ENCODE results near the gene KCMF1.
"Not testable (repeated sequence)": the region's sequence is repeated elsewhere in the genome, so short reads cannot be mapped to it uniquely, and the experiment has no call there.

The KCMF1 gene

GRCh38 chr2:84970868-84971509 is at the start of gene KCMF1:
Gene KCMF1 (plus strand): TSS chr2:84971161. CDS start chr2:84971452, 291 bp downstream.
- peak; percentile 81 for DNase-seq

DNA sequence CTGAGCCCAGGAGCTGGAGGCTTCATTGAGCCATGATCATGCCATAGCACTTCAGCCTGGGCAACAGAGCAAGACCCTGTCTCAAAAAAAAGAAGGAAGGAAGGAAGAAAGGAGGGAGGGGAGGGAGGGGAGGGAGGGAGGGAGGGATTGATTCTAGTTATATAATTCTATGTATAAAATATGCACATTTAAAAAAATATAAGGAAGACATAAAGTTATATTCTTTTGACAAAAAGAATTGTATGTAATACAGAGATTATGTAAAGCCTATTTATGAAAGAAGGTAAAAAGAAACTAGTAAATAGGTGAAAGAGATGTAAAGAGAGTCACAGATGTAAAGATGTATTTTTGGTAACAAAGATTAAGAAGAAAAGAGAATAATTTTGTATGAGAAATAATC is 48.0 kb upstream of the KCMF1 start:
- peak; percentile 8 for DNase-seq

DNA sequence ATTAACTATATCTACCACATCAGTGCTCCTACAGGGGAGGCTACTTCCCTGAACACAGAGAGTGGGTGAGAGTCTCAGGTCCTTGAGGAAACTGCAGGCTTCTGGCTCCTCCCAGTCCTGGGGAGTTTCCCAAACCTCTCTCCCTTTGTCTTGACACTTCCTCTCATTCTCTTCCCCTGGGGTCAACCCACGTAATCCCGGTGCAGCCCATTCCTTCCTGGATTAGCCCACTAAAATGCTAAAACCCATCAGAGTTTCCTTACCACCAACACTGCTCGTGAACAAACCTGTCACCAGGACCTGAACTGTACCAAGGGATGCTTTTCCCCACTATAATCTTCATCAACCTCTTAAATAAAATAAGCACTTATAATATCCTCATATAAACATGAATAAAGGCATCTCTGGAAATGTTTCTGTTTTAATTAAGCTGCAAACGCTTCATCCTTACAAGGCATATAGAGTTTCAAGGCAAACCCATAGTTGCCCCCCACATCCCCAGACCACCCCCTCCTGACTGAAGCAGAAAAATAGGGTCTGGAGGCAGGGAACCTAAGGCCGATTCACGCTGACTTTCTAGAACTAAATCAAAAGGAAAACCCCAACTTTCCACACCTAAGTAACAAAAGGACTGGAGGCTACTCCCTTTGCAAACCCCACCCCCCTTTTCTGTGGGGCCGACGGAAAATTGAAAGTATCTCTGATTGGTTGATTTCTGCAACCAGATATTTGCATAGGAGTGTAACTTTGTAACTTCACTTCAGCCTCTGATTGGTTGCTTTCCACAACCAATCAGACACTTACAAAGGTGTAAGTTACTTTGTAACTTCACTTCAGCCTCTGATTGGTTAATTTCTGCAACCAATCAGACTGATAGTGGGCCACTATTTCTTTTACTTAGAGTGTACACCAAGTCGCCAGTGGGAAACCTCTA is 46.5 kb upstream of the KCMF1 start:
- peak; percentile 66 for DNase-seq

DNA sequence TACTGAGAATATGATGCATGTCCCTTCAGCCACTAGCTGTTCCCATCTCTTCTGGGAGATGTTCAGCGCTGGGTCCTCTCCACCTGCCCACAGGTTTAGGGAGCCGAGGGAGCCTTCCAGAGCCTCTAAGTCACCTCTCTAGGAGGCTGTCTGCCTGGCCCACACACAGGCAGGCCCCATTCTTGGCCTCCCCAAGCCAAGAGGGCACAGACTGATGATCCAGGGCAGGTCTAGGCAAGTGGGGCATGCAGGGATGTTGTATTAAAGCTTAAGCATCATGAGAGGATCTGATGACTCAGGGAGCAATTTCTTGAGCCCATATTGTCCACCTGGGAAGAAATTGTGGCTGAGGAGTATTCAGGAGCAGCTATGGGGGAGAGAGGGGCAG is 45.6 kb upstream of the KCMF1 start:
- DNase-seq: peak; percentile 42

DNA sequence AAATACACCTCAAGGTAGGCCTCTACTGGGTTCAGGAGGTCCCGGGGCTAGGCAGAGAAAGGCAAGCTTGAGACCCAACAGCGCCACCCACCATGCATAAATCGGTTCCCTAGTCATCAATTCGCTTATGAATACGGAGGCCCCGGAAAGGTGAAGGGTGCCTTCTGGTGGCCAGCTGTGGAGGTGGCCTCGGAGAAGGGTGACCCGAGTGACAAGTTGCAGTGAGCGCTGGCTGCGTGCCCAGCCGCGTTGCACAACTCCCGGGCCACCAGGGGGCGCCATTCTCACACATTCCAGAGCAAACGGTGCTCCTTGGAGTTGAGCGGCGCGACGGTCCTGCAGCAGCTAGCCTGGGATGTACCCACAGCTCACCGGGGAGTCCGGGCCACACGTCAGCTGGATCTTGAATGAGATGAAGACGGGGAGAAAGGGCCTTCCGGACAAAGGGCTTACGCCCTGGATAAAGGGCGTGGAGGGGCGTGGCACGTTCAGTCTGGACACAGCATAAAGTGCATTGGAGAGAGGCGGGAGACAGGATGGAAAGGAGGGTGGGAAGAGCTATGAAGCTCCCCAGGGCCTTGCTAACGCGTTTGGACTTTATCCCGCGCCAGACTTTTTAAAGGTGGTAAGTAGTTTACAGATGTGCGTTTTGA is 45.1 kb upstream of the KCMF1 start:
- DNase-seq: peak; percentile 100

DNA sequence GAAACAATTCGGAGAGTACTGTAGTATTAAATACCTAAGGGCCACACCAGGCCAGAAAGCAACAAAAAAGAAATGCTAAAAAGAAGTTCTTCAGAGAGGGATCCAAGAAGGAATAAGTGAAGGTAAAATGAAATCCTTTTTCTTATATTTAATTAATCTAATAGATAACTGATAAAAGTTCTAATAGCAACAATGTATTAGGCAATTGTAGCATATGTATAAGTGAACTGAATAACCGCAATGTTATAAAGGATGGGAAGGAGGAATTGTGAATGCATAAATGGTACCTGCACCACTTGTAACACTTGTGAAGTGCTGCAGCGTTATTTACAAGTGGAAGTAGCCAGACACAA is 43.7 kb upstream of the KCMF1 start:
- DNase-seq: no peak

GRCh38 chr2:84931384-84931821 is 39.6 kb upstream of the KCMF1 start:
- no peak for DNase-seq

GRCh38 chr2:84938194-84938879 is 32.6 kb upstream of the KCMF1 start:
- peak; percentile 68 for DNase-seq

DNA sequence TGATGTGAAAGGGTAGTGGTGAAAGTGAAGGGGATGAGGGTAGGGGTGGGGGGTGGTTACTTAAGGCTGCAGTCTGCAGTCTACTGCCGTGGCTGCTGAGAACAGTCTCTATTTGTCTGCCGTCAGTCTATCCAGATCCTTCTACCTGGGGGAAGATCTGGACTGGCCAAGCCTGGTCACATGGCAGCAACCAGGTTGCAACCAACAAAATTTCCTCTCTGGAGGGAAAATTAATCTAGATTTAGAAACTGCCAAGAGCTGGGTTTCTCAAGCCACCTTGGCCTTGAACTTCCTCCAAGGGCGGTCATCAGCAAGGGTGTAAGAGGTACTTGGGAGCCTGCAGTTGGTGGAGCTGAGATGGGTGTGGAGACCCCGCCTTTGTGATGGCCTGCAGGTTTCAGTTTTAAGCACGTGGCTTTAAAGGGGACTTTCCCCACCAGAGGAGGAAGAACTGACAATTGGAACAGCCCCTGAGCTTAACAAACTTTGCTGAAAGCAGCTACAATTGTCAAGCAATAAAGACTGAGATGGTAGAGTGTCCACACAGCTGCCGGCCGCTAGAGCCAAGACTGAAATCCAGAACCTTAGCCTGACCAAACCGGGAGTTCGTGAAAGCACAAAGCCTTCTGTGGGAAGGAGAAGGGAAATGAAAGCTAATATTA is 31.4 kb upstream of the KCMF1 start:
- DNase-seq: peak; percentile 81

- DNase-seq: no peak
Observed at GRCh38 chr2:84940088-84940470, 30.9 kb upstream of the KCMF1 start.

- no peak for DNase-seq
Observed at GRCh38 chr2:84940831-84941412, 30.0 kb upstream of the KCMF1 start.

DNA sequence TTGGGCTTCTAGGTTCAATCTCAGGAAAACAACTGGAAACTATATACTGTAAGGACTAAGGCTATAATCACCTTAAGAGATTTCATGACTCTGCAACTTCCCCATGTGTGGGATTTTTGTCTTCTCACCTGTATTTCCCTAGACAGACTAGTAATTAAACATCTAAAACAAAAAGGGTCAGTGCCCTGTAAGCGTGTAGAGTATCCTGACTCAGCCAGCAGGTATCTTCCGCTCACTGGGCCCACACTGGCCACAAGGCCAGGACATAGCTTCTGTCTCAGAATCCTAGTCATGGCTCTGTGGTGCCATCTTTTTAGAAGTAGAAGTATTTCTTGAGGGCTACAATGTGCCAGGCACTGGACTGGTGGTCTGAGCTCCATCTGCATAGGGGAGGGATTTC is 28.8 kb upstream of the KCMF1 start:
- DNase-seq: no peak

DNA sequence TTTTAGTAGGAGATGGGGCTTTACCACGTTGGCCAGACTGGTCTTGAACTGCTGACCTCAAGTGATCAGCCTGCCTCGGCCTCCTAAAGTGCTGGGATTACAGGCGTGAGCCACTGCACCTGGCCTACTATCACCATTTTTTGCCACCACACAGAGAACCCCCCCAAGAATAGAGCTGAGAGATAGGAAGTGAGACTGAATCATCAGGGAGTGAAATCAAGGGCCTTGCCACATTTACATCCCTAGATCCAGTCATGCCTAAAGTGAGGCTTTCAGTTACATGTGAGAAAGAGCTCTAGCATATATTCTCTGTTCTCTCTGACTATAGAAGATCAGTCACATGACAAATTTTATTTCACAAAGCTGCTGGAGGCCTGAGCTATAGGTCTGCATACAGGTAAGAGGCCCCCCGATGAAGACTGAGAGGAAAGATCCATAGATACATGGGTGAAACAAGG is 28.0 kb upstream of the KCMF1 start:
- no peak for DNase-seq

DNA sequence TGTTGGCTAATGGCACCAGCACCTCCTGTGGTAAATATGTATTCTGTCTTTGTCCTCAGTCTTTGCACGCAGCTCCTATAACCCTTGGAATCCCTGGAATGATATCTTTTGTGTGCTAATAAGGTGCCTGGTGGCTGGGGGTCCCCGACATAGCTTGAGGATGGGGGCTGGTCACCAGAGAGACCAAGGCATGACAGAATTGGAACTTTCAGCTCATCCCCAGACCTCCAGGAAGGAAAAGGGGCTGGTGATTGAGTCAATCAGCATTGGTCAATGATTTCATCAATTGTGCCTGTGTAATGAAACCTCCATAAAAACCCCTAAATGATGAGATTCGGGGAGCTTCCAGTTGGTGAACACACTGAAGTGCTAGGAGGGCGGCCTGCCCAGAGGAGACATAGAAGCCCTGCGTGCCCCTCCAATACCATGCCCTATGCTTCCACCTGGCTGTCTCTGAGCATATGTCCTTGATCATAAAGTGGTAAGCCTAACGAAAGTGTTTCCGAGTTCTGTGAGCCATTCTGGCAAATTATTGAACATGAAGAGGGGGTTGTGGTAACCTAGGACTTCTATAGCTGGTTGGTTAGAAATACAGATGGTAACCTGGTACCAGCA is 26.6 kb upstream of the KCMF1 start:
- DNase-seq: no peak

- DNase-seq: not testable (repeated sequence)
Observed at GRCh38 chr2:84945838-84946203, 25.1 kb upstream of the KCMF1 start.

- peak; percentile 82 for DNase-seq
Observed at GRCh38 chr2:84946204-84947009, 24.6 kb upstream of the KCMF1 start.

- DNase-seq: no peak
Observed at GRCh38 chr2:84947010-84947593, 23.9 kb upstream of the KCMF1 start.

- DNase-seq: no peak
Observed at GRCh38 chr2:84953535-84953934, 17.4 kb upstream of the KCMF1 start.

- DNase-seq: no peak
Observed at GRCh38 chr2:84954329-84954728, 16.6 kb upstream of the KCMF1 start.
